Upper lobe of right lung (tissue), 1 donor: ENCODE data around the gene CCDC50. TPM values are rescaled to one million over a fixed set of nuclear protein-coding genes. Genes with fewer than 3 reads are reported as not detected.

Source experiments
- ATAC-seq: fragments of 200-7000 bp; cut with Tn5 transposase; one replicate; pipeline ENCODE4 v1.9.1; 2020; ENCODE audit warnings: mild to moderate bottlenecking, moderate library complexity
- DNase-seq: peaks from one replicate; pipeline ENCODE4 v3.0.0-alpha.2; 2020
- H3K27ac ChIP-seq: fragments of 200-600 bp; one replicate; pipeline ENCODE4 v1.8.0; 2022
- H3K27me3 ChIP-seq: fragments of 200-600 bp; one replicate; pipeline ENCODE4 v1.8.0; 2022; ENCODE audit warnings: mild to moderate bottlenecking
- H3K36me3 ChIP-seq: fragments of 200-600 bp; one replicate; pipeline ENCODE4 v1.8.0; 2022
- H3K4me1 ChIP-seq: fragments of 200-600 bp; one replicate; pipeline ENCODE4 v1.8.0; 2022
- H3K4me3 ChIP-seq: fragments of 200-600 bp; one replicate; pipeline ENCODE4 v1.8.0; 2022; ENCODE audit warnings: mild to moderate bottlenecking
- H3K9me3 ChIP-seq: fragments of 200-600 bp; one replicate; pipeline ENCODE4 v1.8.0; 2022
- CTCF ChIP-seq: fragments of 200-600 bp; IDR thresholded peaks from one replicate; pipeline ENCODE4 v1.8.0; 2022; ENCODE audit warnings: antibody characterized with exemption
- intact Hi-C: fragments of 100-400 bp; cut with DNase I; formaldehyde crosslinking; loops from one replicate; pipeline ENCODE4 v1.11.0; 2022
- total RNA-seq: library from RNA; stranded (reverse); fragmentation: NEBNext Ultra II Directional; extraction: Animal tissue kit (Norgen Biotek cat#: 25700); gene quantifications from one replicate; pipeline ENCODE4 v1.2.1, GENCODE V29; 2021
- donor health status: DM: no; HTN: yes; CAD: no; lungs with severe emphysema.

The CCDC50 gene
- total RNA-seq, 1 donor from 2014 or later, result 73.2 TPM

DNA sequence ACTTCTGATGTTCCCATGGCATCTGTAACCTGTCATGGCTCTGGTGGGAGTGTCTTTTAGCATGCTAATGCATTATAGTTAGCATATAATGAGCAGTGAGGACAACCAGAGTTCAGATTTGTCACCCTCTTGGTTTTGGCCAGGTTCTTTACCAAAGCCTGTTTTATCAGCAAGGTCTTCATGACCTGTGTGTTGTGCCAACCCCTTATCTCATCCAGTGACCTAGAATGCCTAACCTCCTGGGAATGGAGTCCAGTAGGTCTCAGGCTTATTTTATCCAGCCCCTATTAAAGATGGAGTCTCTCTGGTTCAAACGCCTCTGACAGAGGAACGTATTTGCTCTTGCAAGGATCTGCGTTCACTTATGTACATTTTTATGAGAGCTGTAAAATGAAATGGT, 61.4 kb downstream of the CCDC50 start:
- TF ChIP-seq CTCF, result no peak
- Histone ChIP-seq H3K27me3 (no peaks in the 10 kb centered on the region), H3K4me3 (no peak overlapping the region), H3K9me3 (no peaks in the 10 kb centered on the region), H3K4me1 (peaks cover 20% of the 10 kb centered on the region), H3K36me3 (peaks cover 44% of the 10 kb centered on the region), H3K27ac (no peak overlapping the region)
- intact Hi-C loops, result no loop called here
- no peak for ATAC-seq
- no peak for DNase-seq

- no peak overlapping the region for H3K4me3 ChIP-seq
- no peak for TF ChIP-seq CTCF
- no peaks in the 10 kb centered on the region for H3K27me3 ChIP-seq
- no peak for DNase-seq
- ATAC-seq, result no peak
- H3K36me3 ChIP-seq, result peaks cover 50% of the 10 kb centered on the region
- intact Hi-C loops, result no loop called here
- H3K4me1 ChIP-seq, result peaks cover 20% of the 10 kb centered on the region
- no peak overlapping the region for H3K27ac ChIP-seq
- no peaks in the 10 kb centered on the region for H3K9me3 ChIP-seq
Measured at GRCh38 chr3:191391861-191392808, 62.9 kb downstream of the CCDC50 start.

DNA sequence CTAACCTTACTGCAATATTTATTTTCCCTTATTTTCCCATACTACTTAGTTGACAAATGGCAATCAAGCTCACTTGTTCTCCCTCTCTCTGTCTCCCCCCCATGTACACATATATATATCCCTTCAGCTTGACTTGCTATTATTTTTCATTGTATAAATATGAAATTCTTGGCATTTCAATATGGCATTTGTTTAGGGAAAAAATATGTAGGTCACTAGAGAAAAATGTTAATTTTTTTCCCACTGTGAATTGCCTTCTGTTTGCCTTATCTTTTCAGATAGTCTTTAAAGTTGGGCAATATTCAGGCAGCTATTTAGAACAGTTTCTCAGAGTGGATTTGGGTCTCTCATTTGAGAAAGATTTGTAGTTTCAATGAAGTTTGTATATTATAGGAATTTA, 64.0 kb downstream of the CCDC50 start:
- DNase-seq, result no peak

DNA sequence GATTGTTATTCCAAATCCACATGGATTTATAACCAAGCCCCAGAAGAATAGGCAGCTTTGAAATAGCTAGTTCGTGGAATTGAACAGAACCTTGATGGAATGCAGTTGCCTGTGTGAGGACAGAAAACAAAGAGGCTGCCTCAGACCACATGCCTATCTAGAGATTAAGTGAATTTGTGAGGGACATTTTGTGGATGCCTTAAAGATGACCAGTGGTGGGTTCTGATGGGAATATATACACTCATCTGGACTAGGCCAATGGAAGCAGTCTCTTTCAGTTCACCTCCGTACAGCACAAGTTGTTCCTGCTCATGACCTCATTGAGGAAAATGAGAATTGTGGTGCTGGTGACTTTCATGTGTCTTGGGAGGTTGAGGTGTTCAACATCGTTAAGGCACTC, 68.6 kb downstream of the CCDC50 start:
- no peaks in the 10 kb centered on the region for H3K27me3 ChIP-seq
- H3K9me3 ChIP-seq, result no peaks in the 10 kb centered on the region
- ATAC-seq, result no peak
- no peak overlapping the region for H3K27ac ChIP-seq
- intact Hi-C loops, result no loop called here
- no peak overlapping the region for H3K4me3 ChIP-seq
- TF ChIP-seq CTCF, result no peak
- H3K36me3 ChIP-seq, result peaks cover 22% of the 10 kb centered on the region
- H3K4me1 ChIP-seq, result no peaks in the 10 kb centered on the region
- no peak for DNase-seq

More for the DNA sequence above, 64.0 kb downstream of the CCDC50 start:
- Histone ChIP-seq H3K4me3 (no peak overlapping the region), H3K27me3 (no peaks in the 10 kb centered on the region), H3K9me3 (no peaks in the 10 kb centered on the region), H3K4me1 (peaks cover 12% of the 10 kb centered on the region), H3K27ac (no peak overlapping the region), H3K36me3 (peaks cover 50% of the 10 kb centered on the region)
- intact Hi-C loops, result no loop called here
- TF ChIP-seq CTCF, result no peak
- no peak for ATAC-seq

DNA sequence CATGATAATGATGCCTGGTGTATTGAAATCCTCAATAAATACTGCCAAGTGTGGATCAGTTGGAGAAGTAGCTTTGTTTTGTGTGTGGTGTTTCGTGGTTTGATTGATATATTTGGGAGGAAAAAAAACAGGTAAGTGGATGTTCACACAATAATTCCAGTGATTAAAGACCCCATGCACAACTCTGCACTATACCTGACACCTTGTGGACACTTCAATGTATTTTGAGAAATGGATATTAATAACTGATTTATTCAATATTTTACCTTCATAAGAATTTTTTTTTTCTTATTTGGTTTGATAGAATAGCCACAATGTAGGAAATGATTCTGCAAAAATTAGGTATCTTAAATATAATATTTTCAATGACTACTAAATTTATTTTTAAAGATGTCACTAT, 69.4 kb downstream of the CCDC50 start:
- no peak overlapping the region for H3K27ac ChIP-seq
- peaks cover 18% of the 10 kb centered on the region for H3K36me3 ChIP-seq
- ATAC-seq (no peak), DNase-seq (no peak)
- intact Hi-C loops, result no loop called here
- no peak overlapping the region for H3K4me3 ChIP-seq
- no peaks in the 10 kb centered on the region for H3K4me1 ChIP-seq
- no peak for TF ChIP-seq CTCF
- H3K27me3 ChIP-seq, result no peaks in the 10 kb centered on the region
- H3K9me3 ChIP-seq, result no peaks in the 10 kb centered on the region
